ENCODE measurements around the gene KCNAB1. TPM values are rescaled to one million over a fixed set of nuclear protein-coding genes. Genes with fewer than 3 reads are reported as not detected.
A peak's percentile ranks its signal among the peaks of the same experiment; 100 is the strongest.

KCNAB1 gene
- total RNA-seq, 1 experiment from 2014 or later, result 1.6 TPM

DNA sequence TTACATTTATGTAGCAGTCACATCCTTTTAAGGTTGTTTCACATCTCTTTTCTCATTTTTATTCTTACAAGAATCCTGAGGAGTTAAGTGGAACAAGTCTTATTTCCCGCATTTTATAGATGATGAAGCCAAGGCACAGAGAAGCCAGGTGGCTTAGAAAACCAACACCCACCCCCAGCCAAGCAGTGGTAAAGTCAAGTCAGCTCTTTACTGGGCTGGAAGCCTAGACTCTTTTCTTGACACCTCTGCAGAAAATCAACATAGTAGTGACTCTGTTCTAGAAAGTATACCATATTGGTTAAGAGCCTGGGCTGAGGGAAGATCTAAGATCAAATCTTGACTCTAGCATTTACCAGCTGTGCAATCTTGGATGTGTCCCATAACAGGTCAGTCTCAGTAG is 195.7 kb downstream of the KCNAB1 start:
- DNase-seq (ENCODE audit: low spot score), result no peak

DNA sequence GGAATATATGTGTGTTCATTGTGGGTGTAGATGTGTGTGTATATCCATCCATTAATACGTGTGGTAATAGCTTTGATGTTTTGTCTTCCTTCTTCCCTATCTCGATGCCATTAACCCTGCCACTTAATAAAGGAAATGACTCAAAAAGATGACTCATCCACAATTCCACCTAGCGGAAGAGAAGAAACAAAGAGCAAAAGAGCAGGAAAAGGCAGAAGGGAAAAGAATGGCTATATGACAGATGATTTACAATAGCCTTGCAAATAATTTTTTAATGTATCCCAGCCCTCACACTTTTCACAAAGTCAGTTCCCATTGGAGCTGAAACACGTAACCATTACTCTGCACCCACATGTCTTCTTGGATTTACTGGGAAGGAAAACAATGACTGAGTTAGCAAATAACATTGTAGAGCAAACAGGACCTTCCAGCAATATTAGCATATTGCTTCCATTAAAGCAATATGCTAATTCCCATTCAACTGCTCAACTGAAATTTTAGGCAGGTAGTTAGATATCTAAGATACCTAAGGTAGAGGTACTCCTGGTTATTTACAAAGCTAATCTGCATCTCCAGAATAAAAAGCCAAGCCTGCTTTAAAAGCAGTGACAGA is 197.2 kb downstream of the KCNAB1 start:
- peak; percentile 87 for DNase-seq (ENCODE audit: low spot score)

DNA sequence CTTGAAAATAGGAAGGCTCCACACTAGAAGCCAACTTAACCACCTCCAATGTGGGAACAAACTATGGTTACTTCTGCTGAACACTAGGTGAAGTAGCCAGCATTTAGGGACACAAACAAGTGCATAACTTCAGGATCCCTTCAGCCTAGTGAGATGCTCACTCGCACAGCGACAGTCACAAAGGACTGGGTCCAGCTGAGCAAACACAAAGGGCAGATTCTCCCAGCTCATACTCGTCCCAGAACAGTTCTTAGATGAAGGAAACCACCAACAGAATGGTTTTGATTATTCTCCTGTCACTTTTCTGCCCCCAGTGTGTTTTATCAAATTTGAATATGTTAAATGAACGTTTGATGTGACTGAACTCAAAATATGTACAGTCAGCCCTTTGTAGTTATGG is 201.6 kb downstream of the KCNAB1 start:
- no peak for DNase-seq (ENCODE audit: low spot score)

DNA sequence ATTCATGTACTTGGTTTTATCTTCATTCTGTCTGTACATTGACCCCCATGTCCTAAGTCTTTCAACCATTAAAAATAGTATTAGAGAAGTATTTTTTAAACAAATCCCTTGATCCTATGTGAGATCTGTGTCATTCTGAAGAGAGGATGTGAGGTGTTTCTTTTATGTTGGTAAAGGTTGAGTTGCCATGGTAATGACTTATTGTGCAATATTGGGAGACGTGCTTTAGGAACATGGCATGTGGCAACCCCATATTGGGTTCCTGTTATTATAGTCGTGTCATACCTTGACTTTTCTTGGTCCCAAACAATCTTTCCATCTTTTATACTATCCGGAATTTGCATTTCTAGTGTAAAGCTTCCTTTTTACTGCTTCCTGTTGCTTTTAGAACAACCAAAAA is 203.1 kb downstream of the KCNAB1 start:
- DNase-seq (ENCODE audit: low spot score), result no peak

DNA sequence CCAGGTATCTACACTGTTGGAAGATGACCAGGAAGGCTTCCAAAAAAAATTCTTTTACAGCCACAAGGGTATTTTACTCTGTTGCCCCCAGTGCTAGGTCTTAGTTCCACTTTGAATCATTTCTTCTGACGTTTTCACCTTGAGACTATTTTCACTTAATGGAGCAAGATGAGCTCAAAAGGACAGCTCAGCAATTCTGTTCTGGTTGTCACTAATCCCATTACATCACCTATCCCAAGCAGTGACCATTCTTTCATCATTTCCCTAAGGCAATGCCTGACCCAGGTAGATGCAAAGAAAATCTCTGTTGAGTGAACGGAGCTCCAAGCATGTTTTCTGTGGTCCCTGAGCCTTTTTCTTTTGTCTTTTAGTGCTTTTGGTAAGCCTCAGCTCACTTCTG is 210.0 kb downstream of the KCNAB1 start:
- DNase-seq (ENCODE audit: low spot score), result no peak

DNA sequence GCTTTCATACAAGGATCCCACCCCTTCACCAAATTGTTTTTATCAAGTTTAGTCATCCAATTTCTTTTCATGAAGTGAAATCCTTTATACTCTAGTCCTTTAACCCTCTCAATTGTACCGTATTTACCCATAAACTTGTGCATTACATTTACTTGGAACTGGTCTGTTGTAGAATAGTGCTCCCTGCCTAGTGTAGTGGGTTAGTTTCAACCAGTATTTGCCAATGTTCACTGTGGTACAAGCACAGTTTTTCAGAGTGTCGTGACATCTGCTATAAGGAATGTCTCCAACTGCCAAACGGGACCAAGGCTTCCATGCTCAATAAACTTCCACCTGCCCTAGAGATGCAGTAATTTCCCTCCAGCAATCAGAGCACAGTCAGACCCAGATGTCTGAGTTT is 211.9 kb downstream of the KCNAB1 start:
- DNase-seq (ENCODE audit: low spot score), result no peak

DNA sequence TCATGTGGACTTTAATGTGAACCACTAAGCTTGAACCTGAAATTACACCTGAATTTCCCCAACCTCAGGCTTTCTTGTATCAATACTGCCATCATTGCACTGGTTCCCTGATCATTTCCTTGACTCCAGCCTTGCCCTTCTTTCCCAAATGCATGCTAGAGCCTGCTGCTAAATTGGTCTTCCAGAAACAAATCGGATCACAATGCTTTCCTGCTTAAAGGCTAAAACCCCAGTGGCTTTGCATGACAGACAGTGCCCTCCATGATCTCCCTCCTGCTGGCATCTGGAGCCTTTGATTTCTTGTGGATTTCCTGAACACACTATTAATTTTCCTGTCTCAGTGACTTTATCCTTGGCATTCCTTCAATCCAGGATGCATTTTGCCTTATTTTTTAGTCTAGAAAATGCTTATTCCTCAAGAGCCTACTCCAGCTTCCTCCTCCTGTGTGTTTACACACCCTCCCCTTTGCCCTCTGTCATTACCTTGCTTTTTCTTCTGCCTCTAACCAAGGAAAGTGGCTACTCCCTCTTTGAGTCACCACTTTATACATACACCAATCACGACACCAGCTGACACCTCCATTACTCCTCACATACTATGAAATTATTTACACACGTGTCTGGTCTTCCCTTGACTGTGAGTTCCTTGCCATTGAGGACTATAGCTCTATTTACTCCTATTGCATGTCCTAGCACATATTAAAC is 214.6 kb downstream of the KCNAB1 start:
- DNase-seq (ENCODE audit: low spot score), result peak; percentile 11

DNA sequence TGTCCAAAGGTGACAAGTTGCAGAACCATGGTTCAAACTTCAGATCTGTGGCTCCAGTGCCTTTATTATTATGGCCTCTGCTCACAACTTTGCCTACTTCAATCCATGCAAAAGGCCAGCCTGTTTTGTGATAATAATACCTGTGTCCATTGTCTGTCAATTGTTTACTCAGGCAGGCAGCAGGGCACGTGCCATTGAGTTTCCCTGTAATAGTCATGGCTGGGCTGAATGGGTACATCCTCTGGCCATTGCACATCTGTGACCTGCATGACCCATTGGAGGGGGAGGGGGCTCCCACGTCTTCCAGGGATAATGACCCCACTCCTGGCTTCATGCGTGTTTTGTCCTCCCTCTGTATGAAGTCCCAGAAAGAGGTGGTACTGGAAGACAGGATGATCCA is 219.1 kb downstream of the KCNAB1 start:
- DNase-seq (ENCODE audit: low spot score), result no peak

DNA sequence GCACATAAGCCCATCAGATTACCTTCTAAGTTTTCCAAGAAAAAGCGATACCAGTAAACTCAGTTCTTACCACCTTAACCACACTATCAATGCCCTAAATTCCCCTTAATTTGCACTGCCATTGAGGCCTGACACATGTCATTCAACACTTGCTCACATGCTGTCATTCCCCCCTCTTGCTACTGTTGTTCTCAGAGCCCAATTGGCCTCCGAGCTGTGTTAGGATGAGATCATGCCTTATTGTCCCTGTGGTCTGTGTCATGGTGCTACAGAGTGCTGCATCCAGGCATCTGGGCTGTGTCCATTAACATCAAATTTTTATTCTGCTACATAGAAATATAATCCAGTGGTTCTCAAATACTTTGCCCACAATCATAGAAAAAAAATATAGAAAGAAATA is 221.0 kb downstream of the KCNAB1 start:
- DNase-seq (ENCODE audit: low spot score), result no peak

DNA sequence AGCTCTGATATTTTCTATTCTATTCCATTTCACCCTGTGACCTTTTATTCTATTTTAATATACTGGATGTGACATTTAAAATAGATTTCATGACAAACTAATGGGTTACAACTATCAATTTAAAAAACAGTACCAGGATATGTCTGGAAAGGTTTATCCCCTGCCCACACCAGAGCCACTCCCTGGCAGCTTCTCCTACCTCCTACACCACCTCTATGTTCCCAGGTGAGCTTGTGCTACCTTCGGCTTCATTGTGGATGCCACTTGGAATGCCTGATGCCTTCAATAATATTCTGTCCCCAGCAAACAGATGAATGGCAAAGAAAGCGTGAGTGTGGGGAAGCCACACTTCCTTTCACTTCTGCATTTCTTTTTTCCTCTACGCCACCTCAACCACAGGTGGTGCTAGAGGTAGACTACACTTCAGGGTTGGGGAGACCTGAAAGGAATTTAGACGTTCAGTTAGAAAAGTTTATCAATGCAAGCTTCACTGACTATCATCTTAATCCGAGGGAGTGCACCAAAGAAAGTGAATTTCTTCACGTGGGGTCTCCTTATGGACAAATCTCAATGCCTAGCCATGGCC is 221.5 kb downstream of the KCNAB1 start:
- DNase-seq (ENCODE audit: low spot score), result no peak

DNA sequence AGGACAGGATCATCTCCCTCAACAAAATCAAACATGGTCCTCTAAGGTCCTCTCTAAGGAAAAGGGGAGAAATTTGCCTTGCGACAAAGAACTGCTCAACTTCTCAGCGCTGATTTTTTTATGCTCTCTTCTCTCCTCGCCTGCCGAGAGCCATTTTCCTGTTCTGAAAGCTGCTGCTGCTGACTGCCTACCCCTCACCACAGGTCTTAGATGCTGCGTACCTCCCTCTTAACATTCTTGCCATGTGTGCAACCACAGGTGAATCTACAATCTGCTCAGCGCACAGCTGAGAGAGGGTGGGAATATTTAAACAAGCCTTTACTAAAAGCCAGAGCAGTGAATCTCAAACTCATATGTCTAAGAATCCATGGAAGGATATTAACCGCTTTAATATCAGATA is 223.8 kb downstream of the KCNAB1 start:
- DNase-seq (ENCODE audit: low spot score), result no peak

DNA sequence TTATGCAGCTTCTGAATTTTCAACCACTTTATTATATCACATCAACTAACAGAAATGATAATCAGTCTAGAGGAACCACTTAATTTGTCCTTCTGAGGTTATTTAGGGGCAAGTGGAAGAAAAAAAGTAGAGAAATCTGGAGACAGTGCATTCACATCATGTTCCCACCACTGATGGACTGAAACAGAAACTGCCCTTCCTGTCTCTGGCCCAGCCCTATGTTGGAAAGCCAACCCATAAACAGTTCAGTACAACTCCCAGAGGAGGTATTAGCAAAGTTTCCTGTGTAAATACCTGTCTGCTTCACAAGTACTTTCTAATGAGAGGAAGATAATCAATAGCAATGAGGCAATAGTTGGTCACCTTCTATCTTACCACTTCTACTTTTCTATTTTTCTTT is 228.7 kb downstream of the KCNAB1 start:
- DNase-seq (ENCODE audit: low spot score), result no peak

DNA sequence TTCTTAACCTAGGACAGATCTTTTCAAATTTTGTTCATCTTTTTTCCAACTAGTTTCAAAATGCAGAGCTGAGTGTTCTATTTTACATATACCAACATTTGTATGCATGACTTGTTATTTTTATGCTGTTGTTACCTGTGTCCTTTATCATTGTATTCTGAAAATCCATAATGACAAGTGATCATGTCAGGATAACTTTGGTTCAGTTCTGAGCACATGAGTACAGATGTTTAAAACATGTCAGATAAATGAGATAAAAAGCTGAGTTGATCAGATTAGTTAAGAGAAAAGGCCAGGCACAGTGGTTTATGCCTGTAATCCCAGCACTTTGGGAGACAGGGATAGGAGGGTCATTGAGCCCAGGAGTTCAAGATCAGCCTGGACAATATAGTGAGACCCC is 229.6 kb downstream of the KCNAB1 start:
- DNase-seq (ENCODE audit: low spot score), result no peak

DNA sequence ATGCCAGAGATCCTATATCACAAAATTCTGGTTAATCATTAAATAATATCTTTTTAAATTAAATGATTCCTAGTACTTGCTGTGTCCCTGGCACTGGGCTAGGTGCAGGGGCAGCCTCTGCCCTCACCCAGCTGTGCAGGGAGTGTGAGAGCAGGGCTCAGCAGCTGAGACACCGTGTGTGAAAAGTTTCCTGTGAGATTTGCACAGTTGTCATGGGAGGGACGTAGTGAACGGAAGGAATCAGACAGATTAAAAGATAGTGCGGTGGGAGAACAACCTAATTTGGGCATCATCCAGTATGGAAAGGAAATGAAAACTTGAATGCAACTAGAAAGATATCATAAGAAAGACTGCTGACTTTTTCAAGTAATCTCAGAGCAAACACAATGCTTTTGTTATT is 230.4 kb downstream of the KCNAB1 start:
- DNase-seq (ENCODE audit: low spot score), result no peak

DNA sequence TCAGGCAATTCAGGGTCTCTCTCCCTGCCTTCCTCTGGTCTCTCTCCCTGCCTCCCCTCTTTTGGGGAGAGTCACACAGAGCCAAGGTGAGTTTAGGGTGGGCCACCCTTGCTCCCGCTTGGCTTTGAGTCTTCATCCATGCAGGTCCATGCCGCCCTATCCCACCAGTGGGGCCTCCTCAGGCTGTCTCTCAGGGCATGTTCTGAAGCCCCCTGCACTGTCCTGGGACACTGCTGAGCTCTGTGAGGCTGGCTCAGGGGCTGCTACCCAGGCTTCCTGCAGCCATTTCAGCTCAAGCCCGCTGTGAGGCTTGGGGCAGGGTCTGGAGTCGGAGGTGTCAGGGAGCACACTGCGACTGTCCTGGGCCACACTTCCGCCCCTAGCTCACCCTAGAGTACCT is 231.4 kb downstream of the KCNAB1 start:
- DNase-seq (ENCODE audit: low spot score), result no peak

DNA sequence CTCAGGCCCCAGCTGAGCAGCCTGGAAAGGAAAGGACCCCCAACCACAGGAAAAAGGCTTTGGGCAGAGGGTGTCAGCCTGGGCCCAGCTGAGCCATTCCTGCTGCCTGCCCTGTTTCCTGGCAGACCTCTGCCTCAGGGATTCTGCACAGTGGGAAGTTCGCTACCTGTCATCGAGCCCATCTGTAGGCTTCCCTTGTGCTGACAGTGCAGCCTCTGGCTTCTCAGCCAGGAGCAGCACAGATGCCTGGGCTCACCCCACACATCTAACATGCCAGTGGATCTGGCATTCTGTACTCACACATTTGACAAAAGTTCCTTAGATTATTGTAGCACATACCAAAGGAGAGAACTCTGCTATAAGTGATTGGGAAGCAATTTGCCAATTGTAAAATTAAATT is 232.3 kb downstream of the KCNAB1 start:
- no peak for DNase-seq (ENCODE audit: low spot score)

DNA sequence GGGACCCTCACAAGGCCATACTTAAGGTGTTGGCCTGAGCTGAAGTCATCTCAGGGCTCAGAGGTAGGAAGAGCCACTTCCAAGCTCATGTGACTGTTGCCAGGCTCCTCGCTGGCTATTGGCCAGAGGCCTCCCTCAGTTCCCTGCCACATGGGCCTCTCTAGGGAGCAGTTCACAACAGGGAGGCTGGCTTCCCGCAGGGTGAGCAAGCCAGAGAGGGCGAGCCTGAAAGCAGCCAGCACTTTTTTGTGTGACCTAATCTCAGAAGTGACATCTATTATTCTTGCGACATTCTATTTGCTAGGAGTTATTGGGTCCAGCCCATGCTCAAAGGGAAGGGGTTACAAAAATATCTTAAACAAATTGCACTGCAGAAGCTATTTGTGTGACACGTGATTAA is 233.2 kb downstream of the KCNAB1 start:
- DNase-seq (ENCODE audit: low spot score), result no peak

DNA sequence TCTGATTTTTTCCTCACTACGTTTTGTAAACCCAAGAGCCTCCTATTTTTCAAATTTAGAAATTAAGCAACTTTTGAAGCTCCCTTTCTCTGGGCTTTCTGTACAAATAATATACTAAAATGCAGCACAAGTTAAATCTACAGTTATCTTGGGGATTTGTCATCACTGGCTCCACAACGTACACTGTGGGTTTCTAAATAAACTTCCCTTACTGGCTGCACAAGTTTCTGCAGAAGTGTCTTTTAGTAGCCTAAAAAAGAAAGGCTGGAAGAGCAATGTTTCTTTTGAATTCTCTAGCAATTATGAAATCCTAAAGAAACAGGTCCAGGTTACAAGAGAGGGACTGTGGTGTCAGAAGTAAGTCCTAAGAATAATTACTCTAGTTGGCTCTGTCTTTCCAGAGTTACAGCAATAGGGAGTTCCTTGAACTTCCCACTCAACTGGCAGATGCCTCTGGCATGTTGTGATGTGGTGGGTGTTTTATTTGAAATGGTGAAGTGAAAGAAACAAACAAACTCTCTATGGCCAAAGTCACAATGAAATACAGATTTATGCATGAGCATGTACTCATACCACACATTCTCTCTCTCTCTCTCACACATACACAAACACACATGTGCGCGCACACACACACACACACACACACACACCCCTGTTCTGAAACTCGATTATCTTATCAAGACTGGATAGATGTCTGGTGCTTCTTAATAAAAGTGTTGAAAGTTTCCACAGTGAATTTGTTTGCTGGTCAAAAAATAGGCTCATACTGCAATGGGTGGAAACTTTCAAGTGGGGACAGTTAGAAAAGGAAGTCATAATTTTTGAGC is 236.4 kb downstream of the KCNAB1 start:
- DNase-seq (ENCODE audit: low spot score), result no peak

DNA sequence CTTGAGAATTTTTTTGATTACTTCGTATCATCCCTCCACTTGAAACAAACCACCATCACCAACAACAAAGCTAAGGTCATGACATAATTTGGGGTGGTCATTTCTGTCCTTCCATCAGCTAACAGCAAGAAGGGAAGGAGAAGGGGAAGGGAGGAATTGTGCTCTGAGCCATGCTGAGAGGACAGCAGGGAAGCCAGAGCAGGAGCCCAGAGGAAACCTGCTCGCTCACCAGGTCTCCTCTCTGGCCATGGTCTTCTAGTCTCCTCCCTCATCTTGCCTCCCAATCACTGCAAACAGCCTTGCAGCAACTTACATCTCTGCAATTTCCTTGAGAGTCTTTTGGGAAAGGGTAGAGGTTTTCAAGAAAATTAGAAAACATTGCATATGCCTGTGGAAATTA is 237.9 kb downstream of the KCNAB1 start:
- DNase-seq (ENCODE audit: low spot score), result no peak

DNA sequence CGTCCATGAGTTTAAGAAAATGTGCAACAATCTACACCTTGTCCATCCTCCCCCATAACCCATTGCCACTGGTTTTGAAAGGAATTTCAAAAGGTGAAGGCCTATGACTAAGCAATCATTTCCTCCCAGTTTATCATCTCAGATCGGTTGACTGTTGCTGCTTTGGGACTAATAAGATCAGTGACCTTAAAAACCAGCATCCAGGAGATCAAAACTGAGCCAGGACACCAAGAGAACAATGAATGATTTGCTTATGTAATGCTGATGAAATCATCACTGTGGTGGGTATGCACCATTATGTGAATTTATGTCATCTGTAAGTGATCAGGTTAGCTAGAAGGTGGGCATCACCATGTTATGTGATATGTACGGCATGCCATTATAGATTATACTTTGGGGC is 239.0 kb downstream of the KCNAB1 start:
- no peak for DNase-seq (ENCODE audit: low spot score)

DNA sequence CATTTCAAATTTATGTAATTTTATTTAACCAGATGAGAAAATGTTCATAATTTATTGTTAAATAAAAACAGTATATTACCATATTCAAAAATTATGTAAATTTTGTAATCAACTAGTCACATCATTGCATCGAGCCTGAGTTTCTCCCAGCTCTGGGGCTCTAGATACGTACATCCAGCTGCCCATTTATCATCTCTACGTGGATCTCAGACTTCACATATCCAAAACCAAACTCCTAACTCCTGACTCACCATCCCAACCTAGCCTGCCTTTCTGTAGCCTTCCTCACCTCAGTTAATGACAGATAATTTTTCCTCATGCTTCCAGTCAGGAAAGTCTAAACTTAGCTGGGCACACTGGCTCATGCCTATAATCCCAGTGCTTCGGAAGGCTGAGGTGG is 239.7 kb downstream of the KCNAB1 start:
- no peak for DNase-seq (ENCODE audit: low spot score)

DNA sequence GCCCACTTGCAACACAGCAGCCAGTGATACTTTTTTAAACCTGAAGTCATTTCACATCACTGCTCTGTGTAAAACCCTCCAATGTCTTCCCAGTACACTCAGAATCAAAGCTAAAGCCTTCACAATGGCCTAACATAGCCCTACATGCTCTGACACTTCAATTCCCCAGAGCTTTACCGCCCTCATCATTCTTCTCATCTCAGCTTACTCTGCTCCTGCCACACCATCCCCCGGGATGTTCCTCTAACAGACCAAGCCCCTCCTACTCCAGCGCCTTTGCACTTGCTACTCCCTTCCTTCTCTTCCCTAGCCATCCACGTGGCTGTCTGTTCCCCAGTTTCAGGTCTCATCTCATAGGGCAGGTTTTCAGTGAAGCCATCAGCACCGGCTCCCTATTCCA is 240.6 kb downstream of the KCNAB1 start:
- DNase-seq (ENCODE audit: low spot score), result no peak

DNA sequence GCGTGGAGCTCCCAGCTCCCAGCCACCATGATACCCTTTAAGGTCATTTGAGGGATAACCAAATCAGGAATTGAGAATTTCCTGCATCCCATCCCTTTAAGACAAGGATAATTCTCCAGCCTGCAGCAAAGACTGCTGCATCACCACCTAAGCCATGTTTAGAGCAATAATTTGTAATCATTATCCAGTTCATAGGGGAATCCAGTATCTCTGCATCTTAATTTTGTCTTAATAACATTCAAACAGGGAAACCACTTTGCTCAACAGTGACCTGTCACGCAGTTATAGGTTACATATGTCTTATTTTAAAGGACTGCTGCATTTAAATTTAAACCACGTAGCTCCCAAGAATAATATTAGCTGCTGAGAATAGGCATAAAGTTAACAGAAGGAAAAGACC is 246.2 kb downstream of the KCNAB1 start:
- DNase-seq (ENCODE audit: low spot score), result no peak
